Fibroblast of pulmonary artery (primary cell): Measurements from ENCODE around the gene HS3ST5.

Experiments used
- DNase-seq: peaks from one replicate; pipeline ENCODE4 v3.0.0-alpha.2; 2010; ENCODE audit warnings: low read depth
- H3K4me3 ChIP-seq: replicated peaks from 2 replicates; pipeline ENCODE4 v1.5.1; 2011; ENCODE audit warnings: low read depth, mild to moderate bottlenecking, control low read depth, low read length, moderate library complexity
- CTCF ChIP-seq: IDR thresholded peaks from 2 replicates; pipeline ENCODE4 v1.5.1; 2011; ENCODE audit warnings: mild to moderate bottlenecking, control low read depth, low read length, inconsistent platforms; ENCODE audit errors: missing control alignments

HS3ST5 gene

GRCh38 chr6:114312931-114313330 lies 29.9 kb downstream of the HS3ST5 start:
- no peak for DNase-seq
- H3K4me3 ChIP-seq, result no peak overlapping the region
- TF ChIP-seq CTCF, result no peak

DNA sequence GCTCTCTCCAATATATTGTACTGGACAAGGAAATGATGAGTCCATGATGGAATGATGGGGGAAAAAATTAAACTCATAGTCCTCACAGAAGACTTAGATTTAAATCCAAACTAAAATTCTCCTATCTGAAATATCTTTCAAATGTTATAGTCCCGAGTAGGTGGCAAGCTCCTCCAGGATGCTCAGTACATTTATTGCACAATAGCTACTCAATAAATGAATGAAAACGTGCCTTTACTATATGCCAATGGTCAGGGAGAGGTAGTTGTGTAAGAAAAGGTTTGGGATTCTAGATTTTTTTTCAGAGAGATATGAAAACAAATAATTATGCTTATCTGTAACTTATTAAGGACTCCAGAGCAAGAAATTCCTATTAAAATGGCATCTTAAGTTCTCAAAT lies 32.8 kb downstream of the HS3ST5 start:
- TF ChIP-seq CTCF, result no peak
- DNase-seq, result no peak
- H3K4me3 ChIP-seq, result no peak overlapping the region

- TF ChIP-seq CTCF, result peak; percentile 56
- no peak overlapping the region for H3K4me3 ChIP-seq
- peak; percentile 47 for DNase-seq
These were observed 38.4 kb downstream of the HS3ST5 start for GRCh38 chr6:114304304-114304887.

- no peak for DNase-seq
- TF ChIP-seq CTCF, result no peak
- H3K4me3 ChIP-seq, result no peak overlapping the region
These were observed 41.1 kb downstream of the HS3ST5 start for GRCh38 chr6:114301596-114302219.

DNA sequence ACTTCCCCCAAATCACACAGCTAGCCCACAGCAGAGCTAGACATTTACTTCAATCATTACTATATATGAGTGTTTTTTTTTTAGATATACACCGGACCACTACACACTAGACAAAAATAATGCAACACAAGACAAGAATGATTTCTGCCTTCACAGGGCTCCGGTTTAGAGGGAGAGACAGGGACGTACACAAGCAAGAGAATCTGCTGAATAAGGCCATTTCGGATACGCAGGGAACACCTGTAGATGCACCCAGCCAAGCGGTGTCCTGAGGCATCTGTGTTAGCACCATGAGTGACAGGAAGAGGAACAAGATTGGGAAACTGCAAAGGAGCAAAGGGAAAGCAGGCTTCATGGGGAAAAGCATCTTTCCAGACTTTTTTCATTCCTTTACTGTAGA lies 45.7 kb downstream of the HS3ST5 start:
- no peak overlapping the region for H3K4me3 ChIP-seq
- no peak for DNase-seq
- TF ChIP-seq CTCF, result no peak

DNA sequence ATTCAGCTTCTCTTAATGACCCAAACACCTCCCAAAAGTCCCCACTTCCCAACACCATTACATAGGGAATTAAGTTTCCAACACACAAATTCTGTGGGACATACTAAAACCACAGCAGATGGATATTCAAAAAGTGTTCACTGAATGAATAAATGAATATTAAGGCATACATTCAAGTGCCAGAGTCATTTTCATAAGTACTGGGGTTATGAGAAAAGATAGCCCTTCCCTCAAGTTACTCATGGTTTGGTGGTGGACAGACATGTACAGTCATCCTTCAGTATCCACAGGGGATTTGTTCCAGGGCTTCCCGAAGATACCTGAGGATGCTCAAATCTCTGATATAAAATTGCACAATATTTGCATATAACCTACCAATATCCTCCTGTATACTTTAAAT lies 50.4 kb downstream of the HS3ST5 start:
- H3K4me3 ChIP-seq, result no peak overlapping the region
- TF ChIP-seq CTCF, result no peak
- DNase-seq, result no peak

GRCh38 chr6:114291428-114291827 lies 51.4 kb downstream of the HS3ST5 start:
- H3K4me3 ChIP-seq, result no peak overlapping the region
- TF ChIP-seq CTCF, result no peak
- no peak for DNase-seq
